HUES64 (cell line): ENCODE results near the gene TLE4.
A peak's percentile ranks its signal among the peaks of the same experiment; 100 is the strongest.

Experiments
- H3K27ac ChIP-seq: 2 replicates; pipeline ENCODE4 v1.7.0; 2013; ENCODE audit warnings: low read depth, low read length, inconsistent platforms
- H3K27me3 ChIP-seq: 2 replicates; pipeline ENCODE4 v1.6.1; 2013; ENCODE audit warnings: mild to moderate bottlenecking, low read length; ENCODE audit not compliant: insufficient read depth
- H3K36me3 ChIP-seq: 2 replicates; pipeline ENCODE4 v1.6.1; 2013; ENCODE audit warnings: mild to moderate bottlenecking, low read length; ENCODE audit not compliant: insufficient read depth
- H3K4me1 ChIP-seq: 2 replicates; pipeline ENCODE4 v1.6.1; 2013; ENCODE audit warnings: mild to moderate bottlenecking, low read length, moderate library complexity; ENCODE audit not compliant: insufficient read depth
- H3K4me3 ChIP-seq: 2 replicates; pipeline ENCODE4 v1.5.1; 2013; ENCODE audit warnings: mild to moderate bottlenecking, low read length, moderate library complexity
- H3K9ac ChIP-seq: 2 replicates; pipeline ENCODE4 v1.6.1; 2013; ENCODE audit warnings: mild to moderate bottlenecking, low read depth, low read length
- H3K9me3 ChIP-seq: 2 replicates; pipeline ENCODE4 v1.6.1; 2013; ENCODE audit warnings: low read depth, low read length; ENCODE audit not compliant: insufficient read depth
- WGBS: fragments of 150-250, 120-280 bp; methylation state at CpG from one replicate; pipeline ENCODE4 v1.1.7; 2013; ENCODE audit warnings: missing lambda C conversion rate; 5-methylcytosine and 5-hydroxymethylcytosine counted together

The TLE4 gene

GRCh38 chr9:79665931-79666330, 94.2 kb downstream of the TLE4 start:
- Histone ChIP-seq H3K36me3 (peaks cover 5% of the 10 kb centered on the region; the same call in 1 of the 2 replicates), H3K9me3 (no peaks in the 10 kb centered on the region), H3K4me1 (peaks cover 87% of the 10 kb centered on the region), H3K4me3 (no peak overlapping the region), H3K27ac (no peak overlapping the region), H3K27me3 (no peaks in the 10 kb centered on the region), H3K9ac (no peak overlapping the region)
- 84% methylated on average over 2 of the region's 2 CpGs for WGBS

- 100% methylated on average over 2 of the region's 3 CpGs for WGBS
- H3K9ac ChIP-seq: no peak overlapping the region
- H3K27me3 ChIP-seq: no peaks in the 10 kb centered on the region
- H3K9me3 ChIP-seq: no peaks in the 10 kb centered on the region
- H3K36me3 ChIP-seq: peaks cover 5% of the 10 kb centered on the region; the same call in 1 of the 2 replicates
- H3K4me1 ChIP-seq: peaks cover 87% of the 10 kb centered on the region
- no peak overlapping the region for H3K4me3 ChIP-seq
- no peak overlapping the region for H3K27ac ChIP-seq
Observed at GRCh38 chr9:79667120-79667519, 95.4 kb downstream of the TLE4 start.

GRCh38 chr9:79667817-79668436, 96.2 kb downstream of the TLE4 start:
- peaks cover 5% of the 10 kb centered on the region; the same call in 1 of the 2 replicates for H3K36me3 ChIP-seq
- no peak overlapping the region for H3K27ac ChIP-seq
- H3K4me3 ChIP-seq: no peak overlapping the region
- WGBS: 85% methylated on average over 9 of the region's 9 CpGs
- no peak overlapping the region for H3K9ac ChIP-seq
- peaks cover 86% of the 10 kb centered on the region for H3K4me1 ChIP-seq
- H3K27me3 ChIP-seq: no peaks in the 10 kb centered on the region
- H3K9me3 ChIP-seq: no peaks in the 10 kb centered on the region

GRCh38 chr9:79668956-79669355, 97.2 kb downstream of the TLE4 start:
- 96% methylated on average over 4 of the region's 4 CpGs for WGBS
- peaks cover 83% of the 10 kb centered on the region for H3K4me1 ChIP-seq
- H3K27ac ChIP-seq: no peak overlapping the region
- H3K36me3 ChIP-seq: peaks cover 5% of the 10 kb centered on the region; the same call in 1 of the 2 replicates
- no peak overlapping the region for H3K9ac ChIP-seq
- H3K9me3 ChIP-seq: no peaks in the 10 kb centered on the region
- no peak overlapping the region for H3K4me3 ChIP-seq
- H3K27me3 ChIP-seq: no peaks in the 10 kb centered on the region

- H3K9ac ChIP-seq: no peak overlapping the region
- H3K36me3 ChIP-seq: peaks cover 5% of the 10 kb centered on the region; the same call in 1 of the 2 replicates
- 70% methylated on average over 3 of the region's 3 CpGs for WGBS
- H3K4me3 ChIP-seq: no peak overlapping the region
- H3K4me1 ChIP-seq: peaks cover 71% of the 10 kb centered on the region
- H3K9me3 ChIP-seq: no peaks in the 10 kb centered on the region
- H3K27ac ChIP-seq: no peak overlapping the region
- no peaks in the 10 kb centered on the region for H3K27me3 ChIP-seq
Observed at GRCh38 chr9:79670269-79670961, 98.7 kb downstream of the TLE4 start.

- H3K27me3 ChIP-seq: no peaks in the 10 kb centered on the region
- no peak overlapping the region for H3K9ac ChIP-seq
- 28% methylated on average over 2 of the region's 2 CpGs for WGBS
- no peak overlapping the region for H3K4me3 ChIP-seq
- peaks cover 4% of the 10 kb centered on the region; the same call in 1 of the 2 replicates for H3K36me3 ChIP-seq
- peaks cover 65% of the 10 kb centered on the region for H3K4me1 ChIP-seq
- H3K27ac ChIP-seq: 0 out of 2 replicates have a peak overlapping the region, but pooled peaks have one; percentile 7
- H3K9me3 ChIP-seq: no peaks in the 10 kb centered on the region
Observed at GRCh38 chr9:79671558-79671957, 99.8 kb downstream of the TLE4 start.

- Histone ChIP-seq H3K9ac (no peak overlapping the region), H3K9me3 (no peaks in the 10 kb centered on the region), H3K4me1 (peaks cover 62% of the 10 kb centered on the region), H3K27me3 (no peaks in the 10 kb centered on the region), H3K36me3 (no peaks in the 10 kb centered on the region), H3K27ac (no peak overlapping the region), H3K4me3 (no peak overlapping the region)
- WGBS: 86% methylated on average over 3 of the region's 3 CpGs
Observed at GRCh38 chr9:79672236-79672635, 100.5 kb downstream of the TLE4 start.

GRCh38 chr9:79672891-79673290, 101.1 kb downstream of the TLE4 start:
- H3K4me3 ChIP-seq: no peak overlapping the region
- WGBS: 92% methylated on average over 3 of the region's 4 CpGs
- H3K9me3 ChIP-seq: no peaks in the 10 kb centered on the region
- no peak overlapping the region for H3K9ac ChIP-seq
- peaks cover 57% of the 10 kb centered on the region for H3K4me1 ChIP-seq
- H3K27ac ChIP-seq: no peak overlapping the region
- peaks cover 4% of the 10 kb centered on the region; the same call in 1 of the 2 replicates for H3K36me3 ChIP-seq
- no peaks in the 10 kb centered on the region for H3K27me3 ChIP-seq

- Histone ChIP-seq H3K4me3 (no peak overlapping the region), H3K27ac (no peak overlapping the region), H3K9ac (no peak overlapping the region), H3K27me3 (no peaks in the 10 kb centered on the region), H3K4me1 (peaks cover 49% of the 10 kb centered on the region), H3K9me3 (no peaks in the 10 kb centered on the region; the same call in 1 of the 2 replicates), H3K36me3 (peaks cover 9% of the 10 kb centered on the region; the same call in 1 of the 2 replicates)
- WGBS: 84% methylated on average over 3 of the region's 3 CpGs
Observed at GRCh38 chr9:79673614-79674013, 101.8 kb downstream of the TLE4 start.

GRCh38 chr9:79674052-79674777, 102.5 kb downstream of the TLE4 start:
- Histone ChIP-seq H3K9ac (no peak overlapping the region), H3K9me3 (no peaks in the 10 kb centered on the region; the same call in 1 of the 2 replicates), H3K4me1 (peaks cover 43% of the 10 kb centered on the region), H3K36me3 (peaks cover 9% of the 10 kb centered on the region; the same call in 1 of the 2 replicates), H3K27ac (no peak overlapping the region), H3K27me3 (no peaks in the 10 kb centered on the region), H3K4me3 (no peak overlapping the region)
- WGBS: 97% methylated on average over 7 of the region's 7 CpGs

GRCh38 chr9:79681576-79681975, 109.8 kb downstream of the TLE4 start:
- peaks cover 11% of the 10 kb centered on the region for H3K36me3 ChIP-seq
- no peaks in the 10 kb centered on the region for H3K27me3 ChIP-seq
- H3K4me3 ChIP-seq: no peak overlapping the region
- H3K9ac ChIP-seq: no peak overlapping the region
- peaks cover 15% of the 10 kb centered on the region for H3K4me1 ChIP-seq
- no peak overlapping the region for H3K27ac ChIP-seq
- H3K9me3 ChIP-seq: no peaks in the 10 kb centered on the region; the same call in 1 of the 2 replicates
